Ishikawa (cell line): ENCODE results near the gene PDE4D.

ENCODE experiments used
- CEBPB ChIP-seq: IDR thresholded peaks from 2 replicates; pipeline ENCODE4 v1.6.1; 2012
- CREB1 ChIP-seq: IDR thresholded peaks from 2 replicates; pipeline ENCODE4 v1.6.1; 2012; ENCODE audit warnings: low read depth
- EGR1 ChIP-seq: IDR thresholded peaks from 2 replicates; pipeline ENCODE4 v1.6.1; 2012
- EP300 ChIP-seq: IDR thresholded peaks from 2 replicates; pipeline ENCODE4 v1.6.1; 2012; ENCODE audit warnings: borderline replicate concordance
- NFIC ChIP-seq: IDR thresholded peaks from 2 replicates; pipeline ENCODE4 v1.6.1; 2012
- RAD21 ChIP-seq: IDR thresholded peaks from 2 replicates; pipeline ENCODE4 v1.6.1; 2012; ENCODE audit warnings: low read depth
- TAF1 ChIP-seq: IDR thresholded peaks from 2 replicates; pipeline ENCODE4 v1.6.1; 2012; ENCODE audit warnings: low read depth, mild to moderate bottlenecking
- TCF12 ChIP-seq: IDR thresholded peaks from 2 replicates; pipeline ENCODE4 v1.6.1; 2012; ENCODE audit warnings: low read depth
- TEAD4 ChIP-seq: IDR thresholded peaks from 2 replicates; pipeline ENCODE4 v1.6.1; 2012
- USF1 ChIP-seq: IDR thresholded peaks from 2 replicates; pipeline ENCODE4 v1.6.1; 2012
- YY1 ChIP-seq: IDR thresholded peaks from 2 replicates; pipeline ENCODE4 v1.6.1; 2012; ENCODE audit warnings: low read depth
- ZBTB7A ChIP-seq: IDR thresholded peaks from 2 replicates; pipeline ENCODE4 v1.6.1; 2012; ENCODE audit warnings: low read depth
- TF ChIP-seq, protein P1 (sequence below): IDR thresholded peaks from 2 replicates; pipeline ENCODE4 v1.6.1; 2012
- TF ChIP-seq, protein P2 (sequence below): IDR thresholded peaks from 2 replicates; pipeline ENCODE4 v1.6.1; 2012; ENCODE audit warnings: low read depth, mild to moderate bottlenecking

- TF ChIP-seq, protein P1, sequence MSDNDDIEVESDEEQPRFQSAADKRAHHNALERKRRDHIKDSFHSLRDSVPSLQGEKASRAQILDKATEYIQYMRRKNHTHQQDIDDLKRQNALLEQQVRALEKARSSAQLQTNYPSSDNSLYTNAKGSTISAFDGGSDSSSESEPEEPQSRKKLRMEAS, result no peak
- TF ChIP-seq TCF12 (no peak), NFIC (no peak), EP300 (no peak), USF1 (no peak), YY1 (no peak), CREB1 (no peak), RAD21 (no peak), CEBPB (no peak), EGR1 (no peak), ZBTB7A (no peak), TAF1 (no peak), TEAD4 (no peak)
- TF ChIP-seq, protein P2, sequence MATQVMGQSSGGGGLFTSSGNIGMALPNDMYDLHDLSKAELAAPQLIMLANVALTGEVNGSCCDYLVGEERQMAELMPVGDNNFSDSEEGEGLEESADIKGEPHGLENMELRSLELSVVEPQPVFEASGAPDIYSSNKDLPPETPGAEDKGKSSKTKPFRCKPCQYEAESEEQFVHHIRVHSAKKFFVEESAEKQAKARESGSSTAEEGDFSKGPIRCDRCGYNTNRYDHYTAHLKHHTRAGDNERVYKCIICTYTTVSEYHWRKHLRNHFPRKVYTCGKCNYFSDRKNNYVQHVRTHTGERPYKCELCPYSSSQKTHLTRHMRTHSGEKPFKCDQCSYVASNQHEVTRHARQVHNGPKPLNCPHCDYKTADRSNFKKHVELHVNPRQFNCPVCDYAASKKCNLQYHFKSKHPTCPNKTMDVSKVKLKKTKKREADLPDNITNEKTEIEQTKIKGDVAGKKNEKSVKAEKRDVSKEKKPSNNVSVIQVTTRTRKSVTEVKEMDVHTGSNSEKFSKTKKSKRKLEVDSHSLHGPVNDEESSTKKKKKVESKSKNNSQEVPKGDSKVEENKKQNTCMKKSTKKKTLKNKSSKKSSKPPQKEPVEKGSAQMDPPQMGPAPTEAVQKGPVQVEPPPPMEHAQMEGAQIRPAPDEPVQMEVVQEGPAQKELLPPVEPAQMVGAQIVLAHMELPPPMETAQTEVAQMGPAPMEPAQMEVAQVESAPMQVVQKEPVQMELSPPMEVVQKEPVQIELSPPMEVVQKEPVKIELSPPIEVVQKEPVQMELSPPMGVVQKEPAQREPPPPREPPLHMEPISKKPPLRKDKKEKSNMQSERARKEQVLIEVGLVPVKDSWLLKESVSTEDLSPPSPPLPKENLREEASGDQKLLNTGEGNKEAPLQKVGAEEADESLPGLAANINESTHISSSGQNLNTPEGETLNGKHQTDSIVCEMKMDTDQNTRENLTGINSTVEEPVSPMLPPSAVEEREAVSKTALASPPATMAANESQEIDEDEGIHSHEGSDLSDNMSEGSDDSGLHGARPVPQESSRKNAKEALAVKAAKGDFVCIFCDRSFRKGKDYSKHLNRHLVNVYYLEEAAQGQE, result no peak
Observed at GRCh38 chr5:59132131-59132530, 761.4 kb downstream of the PDE4D start.
